Testis (tissue), 2 donors: ENCODE measurements around the gene SFR1.

ENCODE experiments used
- CTCF ChIP-seq, 3 experiments: fragments of 450-650 bp in 2 of 3; fragments of 200-600 bp in 1 of 3; sonication (generic) in 1 of 3; IDR thresholded peaks; one replicate each; pipeline ENCODE4 v1.5.1; 2016 to 2019; ENCODE audit warnings: antibody characterized with exemption in 3 of 3, mild to moderate bottlenecking in 2 of 3, moderate library complexity in 1 of 3
- POLR2A ChIP-seq: fragments of 450-650 bp; IDR thresholded peaks from one replicate; pipeline ENCODE4 v1.6.1; 2017; ENCODE audit warnings: antibody characterized with exemption, mild to moderate bottlenecking, moderate library complexity

- TF ChIP-seq POLR2A (no peak), CTCF (IDR thresholded peaks at IDR 0.05) (no peak)
These were observed 31.4 kb upstream of the SFR1 start for GRCh38 chr10:104090611-104091010.
